GM23338 (cell line): ENCODE measurements around the gene NTM. TPM values are rescaled to one million over a fixed set of nuclear protein-coding genes. Genes with fewer than 3 reads are reported as not detected.

Experiments used
- ATAC-seq: fragments of 200-7000 bp; cut with Tn5 transposase; 3 replicates; pipeline ENCODE4 v1.9.1; 2020
- DNase-seq: peaks from one replicate; pipeline ENCODE4 v3.0.0-alpha.2; 2015; ENCODE audit warnings: low spot score
- H2AFZ ChIP-seq: fragments of 200-600 bp; sonication (generic); 2 replicates; pipeline ENCODE4 v1.8.0; 2016; ENCODE audit warnings: antibody characterized with exemption, mild to moderate bottlenecking, moderate library complexity
- H3F3A ChIP-seq: fragments of 200-600 bp; sonication (generic); replicated peaks from 2 replicates; pipeline ENCODE4 v1.8.0; 2017; ENCODE audit warnings: antibody characterized with exemption, mixed run types, low read depth
- H3K27ac ChIP-seq: fragments of 200-600 bp; sonication (generic); 2 replicates; pipeline ENCODE4 v1.6.1; 2016; ENCODE audit warnings: low read depth
- H3K27me3 ChIP-seq: fragments of 200-600 bp; sonication (generic); 2 replicates; pipeline ENCODE4 v1.8.0; 2016; ENCODE audit warnings: mild to moderate bottlenecking, mixed run types, moderate library complexity; ENCODE audit not compliant: insufficient read depth
- H3K36me3 ChIP-seq: fragments of 200-600 bp; sonication (generic); 2 replicates; pipeline ENCODE4 v1.8.0; 2016; ENCODE audit warnings: mild to moderate bottlenecking; ENCODE audit not compliant: insufficient read depth
- H3K4me1 ChIP-seq: fragments of 200-600 bp; sonication (generic); 2 replicates; pipeline ENCODE4 v1.8.0; 2016; ENCODE audit warnings: mild to moderate bottlenecking, moderate library complexity; ENCODE audit not compliant: insufficient read depth
- H3K4me2 ChIP-seq: fragments of 200-600 bp; sonication (generic); 2 replicates; pipeline ENCODE4 v1.7.1; 2017; ENCODE audit warnings: mixed run types
- H3K4me3 ChIP-seq: fragments of 200-600 bp; sonication (generic); 2 replicates; pipeline ENCODE4 v1.6.1; 2016; ENCODE audit warnings: mixed run types
- H3K79me2 ChIP-seq: fragments of 200-600 bp; sonication (generic); replicated peaks from 2 replicates; pipeline ENCODE4 v1.8.0; 2017; ENCODE audit warnings: mild to moderate bottlenecking; ENCODE audit not compliant: insufficient read depth
- H3K9me2 ChIP-seq: fragments of 200-600 bp; sonication (generic); 2 replicates; pipeline ENCODE4 v1.8.0; 2017; ENCODE audit not compliant: insufficient read depth
- H4K20me1 ChIP-seq: fragments of 200-600 bp; sonication (generic); replicated peaks from 2 replicates; pipeline ENCODE4 v1.8.0; 2017; ENCODE audit warnings: mild to moderate bottlenecking; ENCODE audit not compliant: insufficient read depth
- H3K27ac Mint-ChIP-seq: 2 replicates; pipeline ENCODE4 v1.8.0; 2020; ENCODE audit warnings: inconsistent platforms, mild to moderate bottlenecking, moderate library complexity, mixed read lengths
- H3K27me3 Mint-ChIP-seq: 3 replicates; pipeline ENCODE4 v1.8.0; 2022; ENCODE audit warnings: low read depth, mild to moderate bottlenecking, moderate library complexity, mixed read lengths, inconsistent platforms; ENCODE audit not compliant: insufficient read depth, poor library complexity
- H3K36me3 Mint-ChIP-seq: 3 replicates; pipeline ENCODE4 v1.8.0; 2021; ENCODE audit warnings: low read depth, mild to moderate bottlenecking, inconsistent platforms, moderate library complexity, mixed read lengths
- H3K4me1 Mint-ChIP-seq: 3 replicates; pipeline ENCODE4 v1.8.0; 2020; ENCODE audit warnings: mild to moderate bottlenecking, inconsistent platforms, mixed read lengths
- H3K4me3 Mint-ChIP-seq: 3 replicates; pipeline ENCODE4 v1.8.0; 2021; ENCODE audit warnings: moderate library complexity, mild to moderate bottlenecking, inconsistent platforms, mixed read lengths
- H3K9me3 Mint-ChIP-seq: 3 replicates; pipeline ENCODE4 v1.8.0; 2020; ENCODE audit warnings: moderate library complexity, mild to moderate bottlenecking, inconsistent platforms, mixed read lengths
- CTCF ChIP-seq, 2 experiments: fragments of 200-600 bp in 1 of 2; sonication (generic) in 1 of 2; conservative IDR thresholded peaks; 2 replicates each; pipeline versions ENCODE4 v1.5.1 to v1.6.1; 2016 to 2017; ENCODE audit warnings: antibody characterized with exemption in 2 of 2, low read depth in 2 of 2, mild to moderate bottlenecking in 2 of 2, moderate library complexity in 1 of 2
- ETS1 ChIP-seq: IDR thresholded peaks from 2 replicates; pipeline ENCODE4 v1.6.1; 2016; ENCODE audit warnings: antibody characterized with exemption
- EZH2 ChIP-seq: fragments of 200-600 bp; sonication (generic); IDR thresholded peaks from one replicate; pipeline ENCODE4 v1.8.0; 2017; ENCODE audit warnings: antibody characterized with exemption, mild to moderate bottlenecking, low read depth; ENCODE audit not compliant: unreplicated experiment
- EZH2phosphoT487 ChIP-seq: fragments of 200-600 bp; sonication (generic); IDR thresholded peaks from one replicate; pipeline ENCODE4 v1.8.1; 2018; ENCODE audit warnings: antibody characterized with exemption; ENCODE audit not compliant: unreplicated experiment
- JUNB ChIP-seq: IDR thresholded peaks from one replicate; pipeline ENCODE4 v1.6.1; 2016; ENCODE audit warnings: antibody characterized with exemption; ENCODE audit not compliant: unreplicated experiment
- POLR2AphosphoS5 ChIP-seq: IDR thresholded peaks from 2 replicates; pipeline ENCODE4 v1.6.1; 2016; ENCODE audit warnings: antibody characterized with exemption, low read depth
- REST ChIP-seq: IDR thresholded peaks from one replicate; pipeline ENCODE4 v1.6.1; 2018; ENCODE audit warnings: antibody characterized with exemption; ENCODE audit not compliant: unreplicated experiment
- STAT1 ChIP-seq: IDR thresholded peaks from one replicate; pipeline ENCODE4 v1.6.1; 2016; ENCODE audit warnings: antibody characterized with exemption; ENCODE audit not compliant: unreplicated experiment
- ZNF331 ChIP-seq: fragments of 250-450 bp; sonication (Bioruptor Pico); IDR thresholded peaks from 2 replicates; pipeline ENCODE4 v1.5.0; 2020; ENCODE audit warnings: low read depth, mild to moderate bottlenecking, moderate library complexity
- ZNF462 ChIP-seq: fragments of 250-450 bp; sonication (Bioruptor Pico); IDR thresholded peaks from 2 replicates; pipeline ENCODE4 v1.5.0; 2020; ENCODE audit warnings: mild to moderate bottlenecking, moderate library complexity
- polyA plus RNA-seq: library from polyadenylated mRNA; unstranded; fragments of >200 nt; fragmentation: Nextera tagmentation; extraction: Ambion mirVana; gene quantifications from 2 replicates; pipeline ENCODE4 v1.2.1, GENCODE V29; 2016
- total RNA-seq: library from RNA; depleted of rRNA; stranded (reverse); fragments of >200 nt; shearing (Covaris generic); gene quantifications from 2 replicates; pipeline ENCODE4 v1.2.3, GENCODE V29; 2014

Gene NTM
- total and polyA plus RNA-seq, 2 experiments from 2014 or later, result 10.6 to 14.6 TPM

- Mint-ChIP-seq H3K9me3 (peaks cover 12% of the 10 kb centered on the region), H3K36me3 (peaks cover 11% of the 10 kb centered on the region), H3K4me1 (peaks cover 11% of the 10 kb centered on the region; the same call in 2 of the 3 replicates), H3K27me3 (no peaks in the 10 kb centered on the region), H3K27ac (no peak overlapping the region), H3K4me3 (no peak overlapping the region)
- H3K27me3 ChIP-seq, result no peaks in the 10 kb centered on the region
- H3F3A ChIP-seq, result no peaks in the 10 kb centered on the region
- ATAC-seq (no peak), DNase-seq (no peak)
- H3K36me3 ChIP-seq, result no peaks in the 10 kb centered on the region
- no peaks in the 10 kb centered on the region for H3K4me1 ChIP-seq
- H3K4me2 ChIP-seq, result no peak overlapping the region
- H2AFZ ChIP-seq, result no peak overlapping the region
- H3K4me3 ChIP-seq, result no peak overlapping the region
- H3K79me2 ChIP-seq, result no peaks in the 10 kb centered on the region
- no peak overlapping the region for H3K27ac ChIP-seq
- TF ChIP-seq JUNB (no peak), ETS1 (no peak), CTCF (conservative IDR thresholded peaks at IDR 0.05; ENCODE audit: low read depth in 2 of 2) (no peak), EZH2phosphoT487 (no peak), ZNF331 (CRISPR knock-in tag) (no peak), POLR2AphosphoS5 (no peak), ZNF462 (CRISPR knock-in tag) (no peak), REST (no peak), STAT1 (no peak), EZH2 (no peak)
- no peaks in the 10 kb centered on the region for H4K20me1 ChIP-seq
- H3K9me2 ChIP-seq, result no peaks in the 10 kb centered on the region
These were observed 622.8 kb downstream of the NTM start for GRCh38 chr11:131993246-131993645.
